ENCODE results near the gene ALX3.
"Not testable (repeated sequence)": the region's sequence is repeated elsewhere in the genome, so short reads cannot be mapped to it uniquely, and the experiment has no call there.

The ALX3 gene

DNA sequence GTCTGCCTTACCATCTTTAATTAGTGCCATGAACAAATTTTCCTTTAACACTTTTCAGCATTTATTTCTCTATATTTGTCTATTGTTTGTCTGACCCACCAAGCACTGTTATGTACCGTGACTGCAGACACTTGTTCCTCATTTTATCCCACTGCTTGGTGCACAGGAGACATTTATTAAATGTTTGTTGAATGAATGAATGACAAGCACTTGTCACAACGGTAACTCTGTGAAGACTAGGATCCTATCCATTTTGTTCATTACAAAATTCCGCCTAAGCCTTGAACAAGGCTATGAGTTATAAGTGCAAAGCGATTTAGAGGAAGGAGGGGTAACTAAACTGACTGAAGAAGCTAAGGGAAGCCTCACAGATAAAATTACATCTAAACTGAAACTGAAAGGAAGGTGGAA, 36.4 kb downstream of the ALX3 start:
- peak overlapping the region; percentile 57 for H3K4me3 ChIP-seq (ENCODE audit: low read length)
- DNase-seq (ENCODE audit: low read depth): no peak
- TF ChIP-seq, protein P1, sequence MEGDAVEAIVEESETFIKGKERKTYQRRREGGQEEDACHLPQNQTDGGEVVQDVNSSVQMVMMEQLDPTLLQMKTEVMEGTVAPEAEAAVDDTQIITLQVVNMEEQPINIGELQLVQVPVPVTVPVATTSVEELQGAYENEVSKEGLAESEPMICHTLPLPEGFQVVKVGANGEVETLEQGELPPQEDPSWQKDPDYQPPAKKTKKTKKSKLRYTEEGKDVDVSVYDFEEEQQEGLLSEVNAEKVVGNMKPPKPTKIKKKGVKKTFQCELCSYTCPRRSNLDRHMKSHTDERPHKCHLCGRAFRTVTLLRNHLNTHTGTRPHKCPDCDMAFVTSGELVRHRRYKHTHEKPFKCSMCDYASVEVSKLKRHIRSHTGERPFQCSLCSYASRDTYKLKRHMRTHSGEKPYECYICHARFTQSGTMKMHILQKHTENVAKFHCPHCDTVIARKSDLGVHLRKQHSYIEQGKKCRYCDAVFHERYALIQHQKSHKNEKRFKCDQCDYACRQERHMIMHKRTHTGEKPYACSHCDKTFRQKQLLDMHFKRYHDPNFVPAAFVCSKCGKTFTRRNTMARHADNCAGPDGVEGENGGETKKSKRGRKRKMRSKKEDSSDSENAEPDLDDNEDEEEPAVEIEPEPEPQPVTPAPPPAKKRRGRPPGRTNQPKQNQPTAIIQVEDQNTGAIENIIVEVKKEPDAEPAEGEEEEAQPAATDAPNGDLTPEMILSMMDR (conservative IDR thresholded peaks at IDR 0.05; ENCODE audit: low read length): no peak

DNA sequence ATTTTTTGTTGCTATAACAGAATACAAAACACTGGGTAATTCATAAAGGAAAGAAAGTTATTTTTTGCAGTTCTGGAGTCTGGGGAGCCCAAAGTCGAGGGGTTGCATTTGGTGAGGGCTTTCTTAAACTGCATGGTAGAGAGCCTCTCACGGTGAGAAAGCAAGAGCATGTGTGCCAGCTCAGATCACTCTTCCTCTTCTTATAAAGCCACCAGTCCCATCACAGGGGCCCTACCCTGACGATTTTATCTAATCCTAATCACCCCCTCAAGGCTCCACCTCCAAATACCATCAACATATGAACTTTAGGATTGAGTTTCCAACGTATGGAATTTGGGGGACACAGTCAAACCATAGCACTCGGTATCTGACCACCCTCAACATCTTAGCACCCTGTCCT, 37.1 kb downstream of the ALX3 start:
- no peak for DNase-seq (ENCODE audit: low read depth)
- TF ChIP-seq, protein P1 (conservative IDR thresholded peaks at IDR 0.05; ENCODE audit: low read length): no peak
- no peak overlapping the region for H3K4me3 ChIP-seq (ENCODE audit: low read length)

DNA sequence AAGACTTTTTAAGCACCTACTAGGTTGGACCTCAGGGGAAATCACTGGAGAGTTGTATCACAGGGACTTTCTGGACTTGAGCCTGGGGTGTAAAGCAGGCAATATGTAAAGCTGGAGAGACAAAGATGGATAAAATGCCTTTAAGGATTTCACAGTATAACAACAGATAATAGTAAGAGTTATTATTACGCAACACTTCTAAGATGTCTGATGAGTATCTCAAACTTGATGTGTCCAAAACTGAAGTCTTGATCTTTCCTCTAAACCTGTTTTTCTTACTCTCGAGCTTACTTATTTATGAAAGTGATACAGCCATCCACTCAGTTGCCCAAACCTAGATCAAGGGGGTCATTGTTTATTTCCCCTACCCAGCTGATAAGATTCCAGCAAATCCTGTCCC, 38.1 kb downstream of the ALX3 start:
- TF ChIP-seq, protein P1 (conservative IDR thresholded peaks at IDR 0.05; ENCODE audit: low read length): no peak
- DNase-seq (ENCODE audit: low read depth): no peak
- H3K4me3 ChIP-seq (ENCODE audit: low read length): no peak overlapping the region

DNA sequence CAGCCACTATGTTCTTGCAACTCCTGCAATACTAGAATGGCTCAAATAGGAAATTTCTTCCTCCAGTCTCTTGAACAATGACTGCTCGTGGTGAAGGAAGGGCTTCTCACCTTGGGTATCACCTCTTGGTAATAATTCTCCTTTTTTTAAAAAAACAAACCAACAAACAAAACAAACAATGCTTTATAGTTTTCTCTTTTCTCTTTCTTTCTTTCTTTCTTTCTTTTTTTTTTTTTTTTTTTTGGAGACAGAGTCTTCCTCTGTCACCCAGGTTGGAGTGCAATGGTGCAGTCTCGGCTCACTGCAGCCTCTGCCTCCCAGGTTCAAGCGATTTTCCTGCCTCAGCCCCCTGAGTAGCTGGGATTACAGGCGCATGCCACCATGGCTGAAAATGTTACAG, 39.8 kb downstream of the ALX3 start:
- not testable (repeated sequence) for H3K4me3 ChIP-seq (ENCODE audit: low read length); DNase-seq (ENCODE audit: low read depth)

DNA sequence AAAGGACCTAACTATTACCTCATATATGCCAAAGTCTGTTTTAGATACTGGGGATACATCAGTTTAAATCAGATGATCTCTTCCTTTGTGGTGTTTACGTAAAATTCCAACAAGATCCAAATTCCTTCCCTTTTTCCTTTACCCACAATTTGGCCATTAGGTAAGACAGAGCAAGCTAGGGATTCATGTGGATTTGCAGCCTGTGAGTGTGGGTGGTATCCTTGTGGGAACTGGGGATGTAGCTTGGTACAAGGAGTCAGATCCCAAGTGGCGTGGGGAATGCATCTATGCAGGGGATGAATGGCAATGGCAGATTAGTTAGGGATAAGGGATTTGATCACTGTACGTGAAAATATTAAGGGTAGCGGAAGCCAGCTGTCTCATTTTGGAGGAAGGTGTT, 45.9 kb downstream of the ALX3 start:
- no peak overlapping the region for H3K4me3 ChIP-seq (ENCODE audit: low read length)
- no peak for DNase-seq (ENCODE audit: low read depth)
- TF ChIP-seq, protein P1 (conservative IDR thresholded peaks at IDR 0.05; ENCODE audit: low read length): no peak

DNA sequence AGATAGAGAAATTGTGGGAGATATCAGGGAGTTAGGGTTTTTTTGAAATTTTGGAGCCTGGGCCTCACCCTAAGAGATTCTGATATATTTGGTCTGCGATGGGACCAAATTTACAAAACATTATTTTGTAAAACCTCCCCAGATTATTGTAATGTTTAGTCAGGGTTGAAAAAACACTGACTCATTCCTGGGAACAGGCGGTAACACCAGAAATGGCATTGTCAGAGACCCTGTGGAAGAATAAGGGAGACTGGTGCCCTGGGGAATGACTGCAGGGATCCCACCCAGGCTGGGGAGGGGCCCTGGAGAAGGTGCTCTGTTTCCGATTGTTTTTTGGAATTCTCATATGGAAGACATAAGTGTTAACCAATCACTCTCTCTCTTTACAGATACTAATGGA, 49.2 kb downstream of the ALX3 start:
- no peak overlapping the region for H3K4me3 ChIP-seq (ENCODE audit: low read length)
- DNase-seq (ENCODE audit: low read depth): no peak
- TF ChIP-seq, protein P1 (conservative IDR thresholded peaks at IDR 0.05; ENCODE audit: low read length): no peak

DNA sequence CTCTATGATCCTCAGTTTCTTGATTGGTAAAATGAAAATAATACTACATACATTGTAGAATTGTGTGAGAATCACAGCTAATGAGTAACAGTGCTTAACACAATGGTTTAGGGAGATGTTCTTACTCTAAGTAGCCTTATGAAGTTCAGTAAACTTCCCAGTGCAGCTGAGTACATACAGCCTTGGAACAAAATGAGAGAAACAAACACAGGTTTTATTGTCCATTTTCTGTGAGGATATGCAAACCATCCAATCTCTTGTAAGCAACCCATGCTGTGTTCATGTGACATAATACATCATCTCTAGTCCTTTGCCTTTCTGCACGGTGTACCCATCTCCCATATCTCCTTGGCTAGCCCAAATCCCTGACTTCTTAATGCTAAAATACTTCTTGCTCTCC, 50.7 kb downstream of the ALX3 start:
- DNase-seq (ENCODE audit: low read depth): no peak
- TF ChIP-seq, protein P1 (conservative IDR thresholded peaks at IDR 0.05; ENCODE audit: low read length): no peak
- no peak overlapping the region for H3K4me3 ChIP-seq (ENCODE audit: low read length)

DNA sequence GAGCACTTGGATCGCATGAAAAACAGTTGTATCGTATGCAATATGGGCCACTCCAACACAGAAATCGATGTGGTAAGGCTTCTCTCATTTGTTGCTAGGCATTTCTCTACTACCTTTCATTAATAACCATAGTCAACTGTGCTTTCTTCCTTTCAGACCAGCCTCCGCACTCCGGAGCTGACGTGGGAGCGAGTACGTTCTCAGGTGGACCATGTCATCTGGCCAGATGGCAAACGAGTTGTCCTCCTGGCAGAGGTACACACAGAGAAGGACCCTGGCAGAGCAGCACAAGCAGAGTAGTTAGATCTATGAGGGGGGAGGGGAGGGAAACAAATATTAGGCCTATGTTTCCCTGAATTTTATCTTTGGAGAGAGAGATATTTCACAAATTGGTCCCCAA, 52.1 kb downstream of the ALX3 start:
- H3K4me3 ChIP-seq (ENCODE audit: low read length): no peak overlapping the region
- TF ChIP-seq, protein P1 (conservative IDR thresholded peaks at IDR 0.05; ENCODE audit: low read length): no peak
- no peak for DNase-seq (ENCODE audit: low read depth)

All from AG10803 (cell line).